Chondrocyte (in vitro differentiated cells): ENCODE results near the gene VPS13D. TPM values are rescaled to one million over a fixed set of nuclear protein-coding genes. Genes with fewer than 3 reads are reported as not detected.

Experiments used
- DNase-seq: peaks from one replicate; pipeline ENCODE4 v3.0.0; 2021; ENCODE audit warnings: mixed read lengths, low spot score
- H3K27ac Mint-ChIP-seq: one replicate; pipeline ENCODE4 v1.8.0; 2021; ENCODE audit warnings: mild to moderate bottlenecking, moderate library complexity, mixed read lengths; ENCODE audit not compliant: unreplicated experiment
- H3K27me3 Mint-ChIP-seq: 2 replicates; pipeline ENCODE4 v1.8.0; 2021; ENCODE audit warnings: low read depth, mixed read lengths
- H3K36me3 Mint-ChIP-seq: 2 replicates; pipeline ENCODE4 v1.8.0; 2021; ENCODE audit warnings: low read depth, mixed read lengths
- H3K4me1 Mint-ChIP-seq: 2 replicates; pipeline ENCODE4 v1.8.0; 2021; ENCODE audit warnings: low read depth, mild to moderate bottlenecking, mixed read lengths
- H3K4me3 Mint-ChIP-seq: one replicate; pipeline ENCODE4 v1.8.0; 2021; ENCODE audit warnings: mild to moderate bottlenecking, moderate library complexity, mixed read lengths; ENCODE audit not compliant: unreplicated experiment
- H3K9me3 Mint-ChIP-seq: 2 replicates; pipeline ENCODE4 v1.8.0; 2021; ENCODE audit warnings: low read depth, mixed read lengths
- total RNA-seq: library from RNA; stranded (reverse); gene quantifications from 3 replicates; pipeline ENCODE4 v1.2.1, GENCODE V29; 2021
- TF ChIP-seq, protein P1 (sequence below): fragments of 200-600 bp; sonication (generic); IDR thresholded peaks from 2 replicates; pipeline ENCODE4 v1.5.0; 2021; ENCODE audit warnings: antibody characterized with exemption, mild to moderate bottlenecking, moderate library complexity

Gene VPS13D
- total RNA-seq, 1 donor from 2014 or later = 40.0 TPM

DNA sequence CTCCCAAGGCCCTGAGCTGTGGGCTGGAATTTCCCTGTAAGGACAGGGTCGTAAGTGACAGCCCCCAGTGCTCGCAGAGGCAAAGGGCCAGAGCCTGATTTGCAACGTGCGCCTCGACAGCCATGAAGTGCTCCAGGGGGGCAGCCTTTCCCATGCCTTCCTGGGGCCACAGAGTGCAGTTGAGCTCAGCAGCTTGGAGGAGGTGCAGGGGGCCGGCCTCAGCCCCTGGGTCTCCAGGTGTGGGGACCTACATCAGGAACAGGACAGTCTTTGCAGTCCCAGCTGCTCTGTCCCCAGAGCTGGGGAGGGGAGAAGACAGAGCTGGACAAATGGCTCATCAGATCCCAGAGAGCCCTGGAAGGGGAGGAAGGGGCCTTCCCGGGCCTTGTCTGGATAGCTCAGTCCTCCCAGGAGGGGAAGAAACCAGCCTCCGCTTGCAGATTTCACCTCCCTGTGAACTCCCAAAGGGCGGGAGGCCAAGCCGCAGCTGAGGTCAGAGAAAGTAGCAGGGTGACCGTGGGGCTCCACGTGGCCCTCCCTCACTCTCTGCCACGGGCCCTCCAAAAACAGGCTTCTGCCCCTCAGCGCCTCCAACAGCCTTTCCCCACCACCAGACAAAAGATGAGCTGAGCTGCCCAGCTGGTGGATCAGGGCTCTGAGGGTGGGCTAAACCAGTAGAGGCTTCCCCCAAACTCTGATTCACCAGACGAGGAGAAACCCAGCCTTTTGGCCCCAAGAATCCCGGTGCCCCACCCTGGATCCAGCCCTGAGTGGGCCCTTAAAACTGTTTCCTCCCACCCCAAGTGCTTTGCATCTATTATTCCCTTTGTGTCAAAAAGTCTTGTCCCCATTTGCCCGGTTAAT, 311.7 kb downstream of the VPS13D start:
- TF ChIP-seq, protein P1, sequence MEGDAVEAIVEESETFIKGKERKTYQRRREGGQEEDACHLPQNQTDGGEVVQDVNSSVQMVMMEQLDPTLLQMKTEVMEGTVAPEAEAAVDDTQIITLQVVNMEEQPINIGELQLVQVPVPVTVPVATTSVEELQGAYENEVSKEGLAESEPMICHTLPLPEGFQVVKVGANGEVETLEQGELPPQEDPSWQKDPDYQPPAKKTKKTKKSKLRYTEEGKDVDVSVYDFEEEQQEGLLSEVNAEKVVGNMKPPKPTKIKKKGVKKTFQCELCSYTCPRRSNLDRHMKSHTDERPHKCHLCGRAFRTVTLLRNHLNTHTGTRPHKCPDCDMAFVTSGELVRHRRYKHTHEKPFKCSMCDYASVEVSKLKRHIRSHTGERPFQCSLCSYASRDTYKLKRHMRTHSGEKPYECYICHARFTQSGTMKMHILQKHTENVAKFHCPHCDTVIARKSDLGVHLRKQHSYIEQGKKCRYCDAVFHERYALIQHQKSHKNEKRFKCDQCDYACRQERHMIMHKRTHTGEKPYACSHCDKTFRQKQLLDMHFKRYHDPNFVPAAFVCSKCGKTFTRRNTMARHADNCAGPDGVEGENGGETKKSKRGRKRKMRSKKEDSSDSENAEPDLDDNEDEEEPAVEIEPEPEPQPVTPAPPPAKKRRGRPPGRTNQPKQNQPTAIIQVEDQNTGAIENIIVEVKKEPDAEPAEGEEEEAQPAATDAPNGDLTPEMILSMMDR = no peak
- H3K36me3 Mint-ChIP-seq = peaks cover 7% of the 10 kb centered on the region
- peak; percentile 83 for DNase-seq
- peaks cover 28% of the 10 kb centered on the region for H3K4me1 Mint-ChIP-seq
- no peak overlapping the region for H3K4me3 Mint-ChIP-seq
- no peaks in the 10 kb centered on the region for H3K27me3 Mint-ChIP-seq
- H3K27ac Mint-ChIP-seq = no peak overlapping the region
- peaks cover 4% of the 10 kb centered on the region for H3K9me3 Mint-ChIP-seq

DNA sequence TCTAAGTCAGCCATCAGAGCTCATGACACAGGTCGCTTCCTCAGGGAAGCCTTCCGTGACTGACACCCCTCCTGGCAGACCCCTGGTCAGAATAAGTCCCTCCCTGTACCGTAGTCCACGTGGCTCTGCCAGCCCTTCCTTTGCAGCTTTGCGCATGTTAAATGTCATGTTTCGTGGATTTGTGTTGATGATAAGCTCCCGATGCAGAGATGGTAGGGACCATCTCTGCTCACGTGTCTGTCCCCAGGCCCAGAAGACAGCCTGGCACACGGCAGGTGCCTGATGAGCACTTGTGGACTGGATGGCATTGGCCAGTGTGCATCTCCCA, 312.3 kb downstream of the VPS13D start:
- peaks cover 2% of the 10 kb centered on the region for H3K9me3 Mint-ChIP-seq
- H3K27ac Mint-ChIP-seq = peak overlapping the region; percentile 69
- H3K4me3 Mint-ChIP-seq = no peak overlapping the region
- peaks cover 34% of the 10 kb centered on the region for H3K4me1 Mint-ChIP-seq
- TF ChIP-seq, protein P1 = no peak
- peaks cover 6% of the 10 kb centered on the region for H3K36me3 Mint-ChIP-seq
- peak; percentile 39 for DNase-seq
- H3K27me3 Mint-ChIP-seq = no peaks in the 10 kb centered on the region

DNA sequence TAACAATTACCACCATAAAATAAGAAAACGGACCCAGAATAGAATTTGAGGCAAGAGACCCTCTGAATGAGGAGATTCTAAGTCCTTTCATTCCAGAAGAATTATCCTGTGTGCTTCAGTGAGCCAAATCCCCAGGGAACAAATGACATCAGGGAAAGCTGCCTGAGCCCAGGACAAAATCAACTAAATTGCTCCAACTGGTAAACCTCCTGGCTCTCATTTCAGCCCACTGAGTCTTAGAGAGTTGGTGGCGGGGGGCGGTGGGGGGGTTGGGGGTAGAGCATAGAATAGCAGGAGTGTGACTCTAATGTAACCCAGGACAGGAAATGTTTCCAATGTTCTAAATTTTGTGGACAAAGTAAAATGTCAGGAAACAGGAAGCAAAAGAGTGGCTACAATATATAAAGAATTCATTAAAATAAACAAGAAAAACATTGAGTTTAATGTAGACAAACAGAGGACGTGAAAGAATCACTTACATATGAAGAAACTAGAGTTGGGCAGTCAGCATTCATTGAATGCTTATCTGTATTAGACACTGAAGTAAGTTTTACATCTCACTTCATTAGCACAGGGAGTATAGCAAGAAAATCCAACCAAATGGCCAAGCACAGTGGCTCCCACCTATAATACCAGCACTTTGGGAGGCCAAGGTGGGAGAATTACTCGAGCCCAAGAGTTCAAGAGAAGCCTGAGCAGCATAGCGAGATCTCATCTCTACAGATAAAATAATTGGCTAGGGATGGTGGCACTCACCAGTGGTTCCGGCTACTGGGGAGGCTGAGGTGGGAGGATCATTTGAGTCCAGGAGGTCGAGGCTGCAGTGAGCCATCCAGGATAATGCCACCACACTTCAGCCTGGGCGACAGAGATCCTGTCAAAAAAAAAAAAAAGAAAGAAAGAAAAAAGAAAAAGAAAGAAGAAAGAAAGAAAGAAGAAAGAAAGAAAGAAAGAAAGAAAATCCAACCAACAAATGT, 313.1 kb downstream of the VPS13D start:
- Mint-ChIP-seq H3K27me3 (peaks cover 2% of the 10 kb centered on the region), H3K4me1 (peaks cover 39% of the 10 kb centered on the region), H3K4me3 (no peak overlapping the region), H3K27ac (no peak overlapping the region), H3K36me3 (no peaks in the 10 kb centered on the region), H3K9me3 (no peaks in the 10 kb centered on the region)
- peak; percentile 26 for DNase-seq
- TF ChIP-seq, protein P1 = no peak

DNA sequence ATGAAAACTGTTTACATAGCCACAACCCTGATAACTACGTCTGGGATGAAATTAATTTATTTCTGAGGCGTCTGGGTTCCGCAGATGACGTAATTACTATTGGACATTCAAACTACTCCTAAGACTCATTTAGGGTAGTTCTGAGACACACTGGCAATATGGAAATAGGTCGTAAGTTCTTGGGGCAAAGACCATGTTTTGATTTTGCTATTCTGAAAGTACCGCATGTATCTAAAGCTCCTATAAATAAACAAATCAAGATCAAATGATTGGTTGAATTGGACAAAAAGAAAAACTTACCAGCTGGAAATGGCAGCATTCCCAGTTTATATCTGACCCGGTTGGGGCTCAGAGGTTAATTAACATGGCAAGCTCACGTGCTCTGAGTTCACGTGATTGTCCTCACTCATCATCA, 313.9 kb downstream of the VPS13D start:
- TF ChIP-seq, protein P1 = no peak
- no peak overlapping the region for H3K27ac Mint-ChIP-seq
- H3K4me1 Mint-ChIP-seq = peaks cover 39% of the 10 kb centered on the region
- H3K27me3 Mint-ChIP-seq = peaks cover 2% of the 10 kb centered on the region
- H3K36me3 Mint-ChIP-seq = no peaks in the 10 kb centered on the region
- H3K4me3 Mint-ChIP-seq = no peak overlapping the region
- DNase-seq = no peak
- no peaks in the 10 kb centered on the region for H3K9me3 Mint-ChIP-seq

DNA sequence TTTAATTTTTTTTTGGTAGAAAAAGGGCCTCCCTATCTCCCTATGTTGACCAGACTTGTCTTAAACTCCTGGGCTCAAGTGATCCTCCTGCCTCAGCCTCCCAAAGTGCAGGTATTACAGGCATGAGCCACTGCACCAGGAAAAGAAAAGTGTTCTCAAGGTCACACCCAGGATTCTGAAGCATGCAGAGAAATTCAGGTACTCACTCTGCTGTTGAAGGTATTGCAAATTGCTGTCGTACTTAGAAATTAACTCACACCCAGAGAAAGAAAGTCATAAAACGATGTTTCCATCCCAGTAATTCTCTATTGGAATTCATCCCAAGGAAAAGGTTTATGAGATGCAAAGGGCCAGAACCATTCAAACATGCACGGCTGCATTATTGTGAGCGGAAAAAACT, 314.5 kb downstream of the VPS13D start:
- Mint-ChIP-seq H3K9me3 (no peaks in the 10 kb centered on the region), H3K4me3 (no peak overlapping the region), H3K4me1 (peaks cover 40% of the 10 kb centered on the region), H3K27ac (no peak overlapping the region), H3K27me3 (peaks cover 2% of the 10 kb centered on the region), H3K36me3 (no peaks in the 10 kb centered on the region)
- DNase-seq = no peak
- TF ChIP-seq, protein P1 = no peak
